Mesenchymal stem cell (in vitro differentiated cells and primary cell): ENCODE results near the gene SERPINF2.

Experiments used
- DNase-seq: peaks from one replicate; pipeline ENCODE4 v3.0.0-alpha.2; 2013
- H2AFZ ChIP-seq: one replicate; pipeline ENCODE4 v1.6.1; 2013; ENCODE audit warnings: low read depth, mild to moderate bottlenecking, control low read depth, inconsistent platforms, low read length, moderate library complexity
- H2AK5ac ChIP-seq: 2 replicates; pipeline ENCODE4 v1.6.1; 2013; ENCODE audit warnings: low read length, moderate library complexity, mild to moderate bottlenecking, inconsistent platforms; ENCODE audit not compliant: severe bottlenecking
- H2BK120ac ChIP-seq: one replicate; pipeline ENCODE4 v1.6.1; 2013; ENCODE audit warnings: low read depth, mild to moderate bottlenecking, inconsistent platforms, low read length, moderate library complexity
- H2BK12ac ChIP-seq, 2 experiments: one replicate each; pipeline ENCODE4 v1.6.1; 2013; ENCODE audit warnings: inconsistent platforms in 2 of 2, low read length in 2 of 2, mild to moderate bottlenecking in 2 of 2, moderate library complexity in 2 of 2, control low read depth in 1 of 2
- H2BK15ac ChIP-seq: one replicate; pipeline ENCODE4 v1.6.1; 2013; ENCODE audit warnings: mild to moderate bottlenecking, low read depth, inconsistent platforms; ENCODE audit not compliant: poor library complexity, severe bottlenecking
- H2BK5ac ChIP-seq: 2 replicates; pipeline ENCODE4 v1.6.1; 2013; ENCODE audit warnings: low read depth, mild to moderate bottlenecking, low read length, control low read depth, inconsistent platforms; ENCODE audit not compliant: poor library complexity, severe bottlenecking
- H3K14ac ChIP-seq, 2 experiments: one replicate each; pipeline ENCODE4 v1.6.1; 2013; ENCODE audit warnings: inconsistent platforms in 2 of 2, low read length in 2 of 2, control low read depth in 1 of 2, mild to moderate bottlenecking in 1 of 2, moderate library complexity in 1 of 2
- H3K18ac ChIP-seq, 2 experiments: one replicate each; pipeline ENCODE4 v1.6.1; 2013; ENCODE audit warnings: inconsistent platforms in 2 of 2, low read length in 2 of 2, control low read depth in 1 of 2, low read depth in 1 of 2, mild to moderate bottlenecking in 1 of 2
- H3K23ac ChIP-seq, 2 experiments: one replicate each; pipeline ENCODE4 v1.6.1; 2013; ENCODE audit warnings: inconsistent platforms in 2 of 2, low read length in 2 of 2, mild to moderate bottlenecking in 2 of 2, moderate library complexity in 2 of 2, control low read depth in 1 of 2
- H3K27ac ChIP-seq: 2 replicates; pipeline ENCODE4 v1.5.1; 2013; ENCODE audit warnings: mild to moderate bottlenecking, moderate library complexity, low read length, control low read depth, inconsistent platforms; ENCODE audit not compliant: poor library complexity, severe bottlenecking
- H3K27me3 ChIP-seq, 2 experiments: 2 replicates each; pipeline versions ENCODE4 v1.6.1 to v1.7.0; 2013; ENCODE audit warnings: low read length in 2 of 2, mild to moderate bottlenecking in 2 of 2, moderate library complexity in 2 of 2, control low read depth in 1 of 2, inconsistent platforms in 1 of 2; ENCODE audit not compliant: control insufficient read depth in 1 of 2, insufficient read depth in 1 of 2
- H3K36me3 ChIP-seq, 2 experiments: 2 replicates each; pipeline versions ENCODE4 v1.6.1 to v1.7.0; 2013; ENCODE audit warnings: low read length in 2 of 2, control low read depth in 1 of 2, inconsistent platforms in 1 of 2, low read depth in 1 of 2, mild to moderate bottlenecking in 1 of 2; ENCODE audit not compliant: insufficient read depth in 2 of 2, control insufficient read depth in 1 of 2
- H3K4ac ChIP-seq, 2 experiments: one replicate each; pipeline ENCODE4 v1.6.1; 2013; ENCODE audit warnings: inconsistent platforms in 2 of 2, low read length in 2 of 2, mild to moderate bottlenecking in 2 of 2, moderate library complexity in 2 of 2, control low read depth in 1 of 2, low read depth in 1 of 2
- H3K4me1 ChIP-seq: 2 replicates; pipeline ENCODE4 v1.6.1; 2013; ENCODE audit warnings: low read depth, low read length, control low read depth; ENCODE audit not compliant: control insufficient read depth, insufficient read depth
- H3K4me2 ChIP-seq: 2 replicates; pipeline ENCODE4 v1.6.1; 2013; ENCODE audit warnings: low read length, mild to moderate bottlenecking, inconsistent platforms; ENCODE audit not compliant: poor library complexity, severe bottlenecking
- H3K4me3 ChIP-seq, 2 experiments: 2 replicates each; pipeline versions ENCODE4 v1.5.1 to v1.7.0; 2013; ENCODE audit warnings: low read length in 2 of 2, mild to moderate bottlenecking in 2 of 2, control low read depth in 1 of 2, low read depth in 1 of 2; ENCODE audit not compliant: insufficient read depth in 1 of 2
- H3K79me1 ChIP-seq: replicated peaks from 2 replicates; pipeline ENCODE4 v1.6.1; 2013; ENCODE audit warnings: mild to moderate bottlenecking, control low read depth, low read length, inconsistent platforms; ENCODE audit not compliant: poor library complexity, severe bottlenecking
- H3K9ac ChIP-seq: 2 replicates; pipeline ENCODE4 v1.7.0; 2013; ENCODE audit warnings: mild to moderate bottlenecking, low read length, moderate library complexity
- H3K9me3 ChIP-seq: 2 replicates; pipeline ENCODE4 v1.7.0; 2013; ENCODE audit warnings: mild to moderate bottlenecking, low read length; ENCODE audit not compliant: control insufficient read depth
- H4K8ac ChIP-seq: one replicate; pipeline ENCODE4 v1.6.1; 2013; ENCODE audit warnings: inconsistent platforms, mild to moderate bottlenecking, low read length, moderate library complexity
- H4K91ac ChIP-seq: one replicate; pipeline ENCODE4 v1.6.1; 2013; ENCODE audit warnings: mild to moderate bottlenecking, low read length, inconsistent platforms
- WGBS: methylation state at CpG from one replicate; pipeline ENCODE4 v1.1.7; 2013; ENCODE audit warnings: mixed read lengths; 5-methylcytosine and 5-hydroxymethylcytosine counted together

Gene SERPINF2

GRCh38 chr17:1759529-1759928 lies 16.9 kb downstream of the SERPINF2 start:
- H2AK5ac ChIP-seq: no peak overlapping the region
- no peak overlapping the region for H2AFZ ChIP-seq
- H3K27ac ChIP-seq: no peak overlapping the region
- no peak overlapping the region for H3K23ac ChIP-seq
- no peak overlapping the region for H2BK5ac ChIP-seq
- no peaks in the 10 kb centered on the region for H3K79me1 ChIP-seq
- H3K4me3 ChIP-seq: no peak overlapping the region
- no peak overlapping the region for H3K18ac ChIP-seq
- H3K4me2 ChIP-seq: no peak overlapping the region
- H2BK15ac ChIP-seq: no peak overlapping the region
- no peaks in the 10 kb centered on the region for H3K36me3 ChIP-seq
- no peak overlapping the region for H2BK120ac ChIP-seq
- no peak overlapping the region for H2BK12ac ChIP-seq
- H4K8ac ChIP-seq: no peak overlapping the region
- no peaks in the 10 kb centered on the region for H3K9me3 ChIP-seq
- H3K27me3 ChIP-seq: no peaks in the 10 kb centered on the region
- H3K14ac ChIP-seq: no peak overlapping the region
- peaks cover 36% of the 10 kb centered on the region for H3K4me1 ChIP-seq
- no peak overlapping the region for H4K91ac ChIP-seq
- DNase-seq: no peak
- H3K4ac ChIP-seq: no peak overlapping the region
- H3K9ac ChIP-seq: no peak overlapping the region
- 100% methylated on average over 1 of the region's 5 CpGs for WGBS

GRCh38 chr17:1762233-1762900 lies 19.7 kb downstream of the SERPINF2 start:
- Histone ChIP-seq H2BK15ac (peak overlapping the region; percentile 74), H3K23ac (peak overlapping the region in 1 of 2 experiments; percentile 15)

GRCh38 chr17:1762901-1763898 lies 20.5 kb downstream of the SERPINF2 start:
- Histone ChIP-seq H4K91ac (peak overlapping the region; percentile 91), H3K27ac (no peak overlapping the region), H3K36me3 (peaks cover 2 to 16% of the 10 kb centered on the region in 2 experiments), H2BK12ac (peak overlapping the region; percentile 66 to 88), H3K4me2 (peak overlapping the region; percentile 13), H2BK120ac (peak overlapping the region; percentile 92), H3K4ac (peak overlapping the region; percentile 68 to 69), H3K4me3 (peak overlapping the region in 1 of 2 experiments; percentile 97), H4K8ac (peak overlapping the region; percentile 20), H3K4me1 (peaks cover 23% of the 10 kb centered on the region), H2AFZ (peak overlapping the region; percentile 30), H2BK5ac (no peak overlapping the region), H3K9me3 (no peaks in the 10 kb centered on the region), H3K14ac (peak overlapping the region in 1 of 2 experiments; percentile 68), H2BK15ac (peak overlapping the region; percentile 74), H3K79me1 (no peaks in the 10 kb centered on the region), H3K27me3 (no peaks in the 10 kb centered on the region), H2AK5ac (peak overlapping the region; percentile 61), H3K18ac (peak overlapping the region; percentile 73 to 85), H3K23ac (no peak overlapping the region), H3K9ac (peak overlapping the region; percentile 90)
- 54% methylated on average over 22 of the region's 22 CpGs for WGBS
- peak; percentile 37 for DNase-seq

More at GRCh38 chr17:1762233-1762900, 19.7 kb downstream of the SERPINF2 start:
- Histone ChIP-seq H2BK5ac (no peak overlapping the region), H3K9me3 (no peaks in the 10 kb centered on the region), H3K14ac (peak overlapping the region in 1 of 2 experiments; percentile 72), H4K8ac (peak overlapping the region; percentile 20), H3K18ac (peak overlapping the region; percentile 73 to 85), H3K4ac (peak overlapping the region; percentile 68 to 69), H3K36me3 (peaks cover 2 to 10% of the 10 kb centered on the region in 2 experiments), H4K91ac (peak overlapping the region; percentile 69), H3K4me1 (peaks cover 24% of the 10 kb centered on the region), H2BK120ac (peak overlapping the region; percentile 92), H3K27me3 (no peaks in the 10 kb centered on the region), H2BK12ac (peak overlapping the region; percentile 23 to 88), H3K4me3 (peak overlapping the region in 1 of 2 experiments; percentile 97), H3K9ac (peak overlapping the region; percentile 90), H2AK5ac (no peak overlapping the region), H2AFZ (peak overlapping the region; percentile 11), H3K27ac (no peak overlapping the region), H3K79me1 (no peaks in the 10 kb centered on the region), H3K4me2 (peak overlapping the region; percentile 13)
- 72% methylated on average over 21 of the region's 21 CpGs for WGBS
- no peak for DNase-seq
